HL-60 (cell line): Measurements from ENCODE around the gene LRSAM1.

Source experiments
- DNase-seq, 2 experiments: peaks; one replicate each; pipeline ENCODE4 v3.0.0-alpha.2; 2010 to 2020; ENCODE audit warnings: low read depth in 1 of 2, low spot score in 1 of 2
- H3K27ac ChIP-seq: fragments of 250-450 bp; sonication (Bioruptor Pico); replicated peaks from 2 replicates; pipeline ENCODE4 v1.5.1; 2020; ENCODE audit warnings: mild to moderate bottlenecking, moderate library complexity
- H3K27me3 ChIP-seq: fragments of 250-450 bp; sonication (Bioruptor Pico); 2 replicates; pipeline ENCODE4 v1.5.1; 2021; ENCODE audit warnings: mild to moderate bottlenecking, moderate library complexity; ENCODE audit not compliant: insufficient read depth, poor library complexity, severe bottlenecking
- H3K4me3 ChIP-seq: replicated peaks from 2 replicates; pipeline ENCODE4 v1.5.1; 2011; ENCODE audit warnings: mild to moderate bottlenecking, control low read depth, low read length; ENCODE audit not compliant: insufficient read depth
- GABPA ChIP-seq: IDR thresholded peaks from 2 replicates; pipeline ENCODE4 v1.6.1; 2012; ENCODE audit warnings: low read depth
- POLR2AphosphoS5 ChIP-seq: IDR thresholded peaks from 2 replicates; pipeline ENCODE4 v1.6.1; 2012; ENCODE audit warnings: low read depth
- REST ChIP-seq: IDR thresholded peaks from 2 replicates; pipeline ENCODE4 v1.6.1; 2012; ENCODE audit warnings: low read depth; ENCODE audit not compliant: insufficient replicate concordance
- SPI1 ChIP-seq: IDR thresholded peaks from 2 replicates; pipeline ENCODE4 v1.6.1; 2012; ENCODE audit warnings: low read depth, mild to moderate bottlenecking, borderline replicate concordance
- TF ChIP-seq, protein P1 (sequence below): IDR thresholded peaks from one replicate; pipeline ENCODE4 v1.5.1; 2011; ENCODE audit warnings: low read length, control low read depth, inconsistent platforms; ENCODE audit not compliant: insufficient read depth

LRSAM1 gene

GRCh38 chr9:127404631-127405030 is 46.7 kb upstream of the LRSAM1 start:
- H3K4me3 ChIP-seq: no peak overlapping the region
- H3K27me3 ChIP-seq: no peaks in the 10 kb centered on the region
- TF ChIP-seq POLR2AphosphoS5: no peak
- TF ChIP-seq REST: no peak
- TF ChIP-seq SPI1: no peak
- no peak for TF ChIP-seq GABPA
- TF ChIP-seq, protein P1, sequence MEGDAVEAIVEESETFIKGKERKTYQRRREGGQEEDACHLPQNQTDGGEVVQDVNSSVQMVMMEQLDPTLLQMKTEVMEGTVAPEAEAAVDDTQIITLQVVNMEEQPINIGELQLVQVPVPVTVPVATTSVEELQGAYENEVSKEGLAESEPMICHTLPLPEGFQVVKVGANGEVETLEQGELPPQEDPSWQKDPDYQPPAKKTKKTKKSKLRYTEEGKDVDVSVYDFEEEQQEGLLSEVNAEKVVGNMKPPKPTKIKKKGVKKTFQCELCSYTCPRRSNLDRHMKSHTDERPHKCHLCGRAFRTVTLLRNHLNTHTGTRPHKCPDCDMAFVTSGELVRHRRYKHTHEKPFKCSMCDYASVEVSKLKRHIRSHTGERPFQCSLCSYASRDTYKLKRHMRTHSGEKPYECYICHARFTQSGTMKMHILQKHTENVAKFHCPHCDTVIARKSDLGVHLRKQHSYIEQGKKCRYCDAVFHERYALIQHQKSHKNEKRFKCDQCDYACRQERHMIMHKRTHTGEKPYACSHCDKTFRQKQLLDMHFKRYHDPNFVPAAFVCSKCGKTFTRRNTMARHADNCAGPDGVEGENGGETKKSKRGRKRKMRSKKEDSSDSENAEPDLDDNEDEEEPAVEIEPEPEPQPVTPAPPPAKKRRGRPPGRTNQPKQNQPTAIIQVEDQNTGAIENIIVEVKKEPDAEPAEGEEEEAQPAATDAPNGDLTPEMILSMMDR: no peak
- no peak for DNase-seq
- no peak overlapping the region for H3K27ac ChIP-seq

GRCh38 chr9:127405344-127406125 is 45.8 kb upstream of the LRSAM1 start:
- no peak for DNase-seq
- TF ChIP-seq REST (no peak), GABPA (no peak), POLR2AphosphoS5 (no peak), SPI1 (no peak)
- TF ChIP-seq, protein P1: no peak

DNA sequence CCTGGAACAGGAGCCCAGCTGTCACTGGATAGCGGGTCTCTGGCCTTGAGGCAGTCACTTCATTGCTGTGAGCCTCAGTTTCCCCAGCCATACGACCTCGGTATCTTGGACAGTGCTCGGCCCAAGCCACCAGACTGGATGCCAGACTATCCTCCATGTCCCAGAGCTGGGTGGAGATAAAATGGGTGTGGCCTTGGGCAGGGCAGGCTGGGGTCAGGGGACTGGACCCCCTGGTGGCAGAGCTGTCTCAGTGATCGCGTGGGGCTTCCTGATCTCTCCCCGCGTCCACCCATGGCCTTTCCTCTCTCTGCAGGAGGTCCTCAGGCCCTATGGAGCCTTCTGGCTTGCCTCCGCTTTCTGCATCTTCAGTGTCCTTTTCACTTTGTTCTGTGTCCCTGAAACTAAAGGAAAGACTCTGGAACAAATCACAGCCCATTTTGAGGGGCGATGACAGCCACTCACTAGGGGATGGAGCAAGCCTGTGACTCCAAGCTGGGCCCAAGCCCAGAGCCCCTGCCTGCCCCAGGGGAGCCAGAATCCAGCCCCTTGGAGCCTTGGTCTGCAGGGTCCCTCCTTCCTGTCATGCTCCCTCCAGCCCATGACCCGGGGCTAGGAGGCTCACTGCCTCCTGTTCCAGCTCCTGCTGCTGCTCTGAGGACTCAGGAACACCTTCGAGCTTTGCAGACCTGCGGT is 44.4 kb upstream of the LRSAM1 start:
- Histone ChIP-seq H3K27ac (no peak overlapping the region), H3K27me3 (no peaks in the 10 kb centered on the region), H3K4me3 (no peak overlapping the region)
- DNase-seq: no peak
- TF ChIP-seq, protein P1: no peak
- TF ChIP-seq SPI1: no peak
- no peak for TF ChIP-seq REST
- no peak for TF ChIP-seq POLR2AphosphoS5
- TF ChIP-seq GABPA: no peak

More at GRCh38 chr9:127405344-127406125, 45.8 kb upstream of the LRSAM1 start:
- H3K4me3 ChIP-seq: no peak overlapping the region
- H3K27ac ChIP-seq: no peak overlapping the region
- H3K27me3 ChIP-seq: no peaks in the 10 kb centered on the region
